Right lobe of liver (tissue), 6 donors: Measurements from ENCODE around the gene SCML1. TPM values are rescaled to one million over a fixed set of nuclear protein-coding genes. Genes with fewer than 3 reads are reported as not detected.
"Not testable (repeated sequence)": the region's sequence is repeated elsewhere in the genome, so short reads cannot be mapped to it uniquely, and the experiment has no call there.

Source experiments
- ATAC-seq, 4 donors: fragments of 200-7000 bp; cut with Tn5 transposase; one replicate each; pipeline ENCODE4 v1.9.1; 2020; ENCODE audit warnings: mild to moderate bottlenecking in 4 of 4, moderate library complexity in 4 of 4
- DNase-seq, 3 donors: peaks; one replicate each; pipeline ENCODE4 v3.0.0-alpha.2; 2020
- H3K27ac ChIP-seq, 3 donors: fragments of 200-600 bp; one replicate each; pipeline ENCODE4 v1.8.0; 2022
- H3K27me3 ChIP-seq, 2 donors: fragments of 200-600 bp; one replicate each; pipeline ENCODE4 v1.8.0; 2022
- H3K36me3 ChIP-seq, 4 donors: fragments of 200-600 bp; sonication (generic) in 1 of 4; one replicate each; pipeline versions ENCODE4 v1.5.1 to v1.8.0; 2017 to 2022; ENCODE audit warnings: control low read depth in 1 of 4
- H3K4me1 ChIP-seq, 4 donors: fragments of 200-600 bp; sonication (generic) in 1 of 4; one replicate each; pipeline versions ENCODE4 v1.5.1 to v1.8.0; 2017 to 2022; ENCODE audit warnings: control low read depth in 1 of 4
- H3K4me3 ChIP-seq, 3 donors: fragments of 200-600 bp; one replicate each; pipeline ENCODE4 v1.8.0; 2022
- H3K9me3 ChIP-seq, 4 donors: fragments of 200-600 bp; sonication (generic) in 1 of 4; one replicate each; pipeline versions ENCODE4 v1.5.1 to v1.8.0; 2017 to 2022; ENCODE audit warnings: control low read depth in 1 of 4
- CTCF ChIP-seq, 4 donors: fragments of 200-600 bp in 3 of 4; fragments of 450-650 bp in 1 of 4; IDR thresholded peaks; one replicate each; pipeline versions ENCODE4 v1.5.1 to v1.8.0; 2016 to 2022; ENCODE audit warnings: antibody characterized with exemption in 4 of 4, mild to moderate bottlenecking in 2 of 4
- POLR2A ChIP-seq: fragments of 450-650 bp; IDR thresholded peaks from one replicate; pipeline ENCODE4 v1.6.1; 2017; ENCODE audit warnings: antibody characterized with exemption, mild to moderate bottlenecking
- WGBS: methylation state at CpG from one replicate; pipeline ENCODE4 v1.1.6; 2018; ENCODE audit warnings: low coverage, low lambda C conversion rate; ENCODE audit not compliant: insufficient coverage; ENCODE audit errors: missing lambda C conversion rate; 5-methylcytosine and 5-hydroxymethylcytosine counted together
- intact Hi-C, 2 donors: fragments of 100-400 bp; cut with DNase I; formaldehyde crosslinking; loops; one replicate each; pipeline versions ENCODE4 v1.11.2 to v1.14.1; 2022
- total RNA-seq, 6 experiments: library from RNA; depleted of rRNA in 2 of 6; stranded (reverse); fragments of >200 nt in 2 of 6; fragmentation: NEBNext Ultra II Directional in 3 of 6; extraction: Animal tissue kit (Norgen Biotek cat#: 25700) in 3 of 6; gene quantifications; one replicate each; pipeline versions ENCODE4 v1.1.0 to v1.2.4, GENCODE V29; 2016 to 2023
- donor health status: DM: no; HTN: yes; CAD: no.
- donor health status: DM: no; HTN: no; CAD: no.
- donor health status: DM: no; HTN: no; CAD: no.
- donor health status: DM: no; HTN: yes; CAD: no.
- donor health status: DM: no; HTN: yes; CAD: no.

SCML1 gene
- total RNA-seq, 6 experiments from 2014 or later: 7.0 to 15.2 (median 13.8) TPM

DNA sequence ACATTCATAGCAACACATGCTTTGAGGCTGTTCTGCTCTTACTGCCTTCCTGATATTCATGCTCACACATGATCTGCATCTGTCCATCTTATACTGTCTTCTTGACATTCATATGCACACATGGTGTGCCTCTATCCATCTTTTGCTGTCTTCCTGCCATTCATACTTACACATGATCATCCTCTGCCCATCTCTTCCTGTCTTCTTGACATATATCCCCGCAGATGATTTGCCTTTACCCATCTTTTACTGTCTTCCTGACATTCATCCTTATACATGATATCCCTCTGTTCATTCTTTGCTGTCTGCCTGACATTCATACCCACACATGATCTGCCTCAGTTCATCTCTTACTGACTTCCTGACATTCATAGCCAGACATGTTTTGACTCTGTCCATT lies 36.8 kb downstream of the SCML1 start:
- no peak for TF ChIP-seq POLR2A
- TF ChIP-seq CTCF (IDR thresholded peaks at IDR 0.05): no peak
- Histone ChIP-seq H3K27me3 (no peaks in the 10 kb centered on the region), H3K4me1 (no peaks in the 10 kb centered on the region), H3K9me3 (no peaks in the 10 kb centered on the region), H3K4me3 (no peak overlapping the region), H3K27ac (no peak overlapping the region), H3K36me3 (no peaks in the 10 kb centered on the region)
- no peak for ATAC-seq
- no peak for DNase-seq
- intact Hi-C loops: no loop called here
- 60% methylated on average over 1 of the region's 1 CpG for WGBS

- ATAC-seq (no peak), DNase-seq (no peak)
- Histone ChIP-seq H3K36me3 (no peaks in the 10 kb centered on the region), H3K27ac (no peak overlapping the region), H3K9me3 (no peaks in the 10 kb centered on the region), H3K27me3 (no peaks in the 10 kb centered on the region), H3K4me1 (no peaks in the 10 kb centered on the region), H3K4me3 (no peak overlapping the region)
- TF ChIP-seq POLR2A: no peak
- no peak for TF ChIP-seq CTCF (IDR thresholded peaks at IDR 0.05)
- WGBS: 53% methylated on average over 2 of the region's 2 CpGs
- intact Hi-C loops: no loop called here
Observed at GRCh38 chrX:17778997-17779396, 41.7 kb downstream of the SCML1 start.

DNA sequence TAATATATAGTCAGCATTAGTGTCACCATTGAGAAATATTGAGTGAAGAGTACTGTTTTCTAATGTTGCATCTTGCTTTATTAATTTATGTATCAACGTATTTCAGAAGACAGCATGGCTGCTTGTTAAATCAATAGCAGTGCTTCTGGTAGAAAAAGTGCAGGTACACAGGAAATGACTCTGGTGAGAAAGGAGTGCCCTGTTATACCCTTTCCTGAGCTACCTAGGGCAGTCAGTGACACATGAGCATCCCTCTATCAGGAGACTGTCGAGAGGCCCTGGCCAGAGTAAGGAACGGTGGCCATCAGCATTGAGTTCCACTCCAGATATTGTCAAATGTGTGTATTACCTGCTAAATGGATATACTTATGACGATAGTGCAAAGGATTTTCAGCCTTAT lies 42.1 kb downstream of the SCML1 start:
- WGBS: 53% methylated on average over 2 of the region's 4 CpGs
- Histone ChIP-seq H3K4me1 (no peaks in the 10 kb centered on the region), H3K9me3 (no peaks in the 10 kb centered on the region), H3K27ac (no peak overlapping the region), H3K27me3 (no peaks in the 10 kb centered on the region), H3K36me3 (no peaks in the 10 kb centered on the region), H3K4me3 (no peak overlapping the region)
- TF ChIP-seq POLR2A (no peak), CTCF (IDR thresholded peaks at IDR 0.05) (no peak)
- intact Hi-C loops: no loop called here
- DNase-seq: no peak
- ATAC-seq: no peak

DNA sequence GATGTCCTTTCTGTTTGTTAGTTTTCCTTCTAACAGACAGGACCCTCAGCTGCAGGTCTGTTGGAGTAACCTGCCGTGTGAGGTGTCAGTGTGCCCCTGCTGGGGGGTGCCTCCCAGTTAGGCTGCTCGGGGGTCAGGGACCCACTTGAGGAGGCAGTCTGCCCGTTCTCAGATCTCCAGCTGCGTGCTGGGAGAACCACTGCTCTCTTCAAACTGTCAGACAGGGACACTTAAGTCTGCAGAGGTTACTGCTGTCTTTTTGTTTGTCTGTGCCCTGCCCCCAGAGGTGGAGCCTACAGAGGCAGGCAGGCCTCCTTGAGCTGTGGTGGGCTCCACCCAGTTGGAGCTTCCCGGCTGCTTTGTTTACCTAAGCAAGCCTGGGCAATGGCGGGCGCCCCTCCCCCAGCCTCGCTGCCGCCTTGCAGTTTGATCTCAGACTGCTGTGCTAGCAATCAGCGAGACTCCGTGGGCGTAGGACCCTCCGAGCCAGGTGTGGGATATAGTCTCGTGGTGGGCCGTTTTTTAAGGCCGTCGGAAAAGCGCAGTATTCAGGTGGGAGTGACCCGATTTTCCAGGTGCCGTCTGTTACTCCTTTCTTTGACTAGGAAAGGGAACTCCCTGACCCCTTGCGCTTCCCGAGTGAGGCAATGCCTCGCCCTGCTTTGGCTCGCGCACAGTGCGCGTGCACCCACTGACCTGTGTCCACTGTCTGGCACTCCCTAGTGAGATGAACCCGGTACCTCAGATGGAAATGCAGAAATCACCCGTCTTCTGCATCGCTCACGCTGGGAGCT lies 49.5 kb downstream of the SCML1 start:
- peak; percentile 40 to 71 (median 55) for DNase-seq
- H3K27ac ChIP-seq, intact Hi-C loops, H3K4me1 ChIP-seq, H3K27me3 ChIP-seq, H3K9me3 ChIP-seq, H3K36me3 ChIP-seq, ATAC-seq: not testable (repeated sequence)
- WGBS: 60% methylated on average over 2 of the region's 31 CpGs
- H3K4me3 ChIP-seq: peak overlapping the region in 2 of 3 donors; percentile 33 to 37

- no peaks in the 10 kb centered on the region for H3K36me3 ChIP-seq
- H3K9me3 ChIP-seq: no peaks in the 10 kb centered on the region
- no peaks in the 10 kb centered on the region for H3K27me3 ChIP-seq
- no peak overlapping the region for H3K27ac ChIP-seq
- intact Hi-C loops: no loop called here
- peak in 1 of 4 donors; percentile 30 for ATAC-seq
- H3K4me3 ChIP-seq: no peak overlapping the region
- H3K4me1 ChIP-seq: no peaks in the 10 kb centered on the region
- DNase-seq: no peak
- WGBS: 95% methylated on average over 7 of the region's 11 CpGs
- TF ChIP-seq CTCF (IDR thresholded peaks at IDR 0.05) (no peak), POLR2A (no peak)
Observed at GRCh38 chrX:17787557-17787956, 50.3 kb downstream of the SCML1 start.
